Stimulated activated CD4-positive, alpha-beta T cell treated with anti-CD3 and anti-CD28 coated beads, Interleukin-12 subunit alpha, Interleukin-12 subunit beta, amount 100 ng/mL, for 24 hours (primary cell): Measurements from ENCODE around the gene OR2A25.
"Not testable (repeated sequence)": the region's sequence is repeated elsewhere in the genome, so short reads cannot be mapped to it uniquely, and the experiment has no call there.

Experiments used
- DNase-seq, 2 experiments: peaks; one replicate each; pipeline ENCODE4 v3.0.0-alpha.2; 2020; ENCODE audit warnings: low read depth in 2 of 2

OR2A25 gene, protein sequence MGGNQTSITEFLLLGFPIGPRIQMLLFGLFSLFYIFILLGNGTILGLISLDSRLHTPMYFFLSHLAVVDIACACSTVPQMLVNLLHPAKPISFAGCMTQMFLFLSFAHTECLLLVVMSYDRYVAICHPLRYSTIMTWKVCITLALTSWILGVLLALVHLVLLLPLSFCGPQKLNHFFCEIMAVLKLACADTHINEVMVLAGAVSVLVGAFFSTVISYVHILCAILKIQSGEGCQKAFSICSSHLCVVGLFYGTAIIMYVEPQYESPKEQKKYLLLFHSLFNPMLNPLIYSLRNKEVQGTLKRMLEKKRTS

DNA sequence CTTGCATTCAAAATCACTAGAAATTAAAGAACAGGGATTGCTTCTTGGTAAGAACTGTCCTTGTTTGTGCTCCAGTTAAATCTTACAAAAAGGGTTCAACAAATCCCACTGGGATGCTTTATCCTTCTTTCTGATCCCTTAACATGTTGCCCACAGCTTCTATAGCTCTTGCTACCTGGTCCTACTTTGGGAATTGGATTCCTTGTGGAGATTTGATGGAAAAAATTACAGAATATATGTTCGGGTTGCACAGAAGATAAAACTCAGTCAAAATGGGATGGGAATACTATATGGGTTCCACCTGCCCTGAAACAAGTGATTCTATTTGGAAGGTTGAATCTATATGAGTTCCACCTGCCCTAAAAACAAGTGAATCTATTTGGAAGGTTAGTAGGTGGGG is at the start of gene OR2A25:
TSS of gene OR2A25 (plus strand) at position 301 of the 400 bp plus-strand sequence. CDS start 4,409 bp downstream, outside the sequence.
- no peak for DNase-seq

DNA sequence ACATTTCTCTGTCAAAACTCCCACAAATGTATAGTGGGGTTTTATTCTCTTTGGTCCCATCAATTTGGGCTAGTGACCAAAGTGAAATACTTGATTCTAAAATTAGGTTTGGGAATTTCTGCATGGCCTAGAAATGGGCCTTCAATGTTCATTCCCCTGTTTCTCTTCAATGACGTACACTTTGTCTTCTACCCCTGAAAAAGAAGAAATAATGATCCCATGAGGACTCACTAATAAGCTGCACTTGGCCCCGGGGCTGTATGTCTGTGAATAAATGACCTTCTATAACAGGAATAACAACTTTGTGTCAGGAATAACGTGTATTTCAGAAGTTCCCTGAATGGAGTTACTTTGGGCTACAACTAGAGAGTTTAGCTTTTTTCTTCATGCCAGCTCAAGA is 49.3 kb upstream of the OR2A25 start:
- no peak for DNase-seq

DNA sequence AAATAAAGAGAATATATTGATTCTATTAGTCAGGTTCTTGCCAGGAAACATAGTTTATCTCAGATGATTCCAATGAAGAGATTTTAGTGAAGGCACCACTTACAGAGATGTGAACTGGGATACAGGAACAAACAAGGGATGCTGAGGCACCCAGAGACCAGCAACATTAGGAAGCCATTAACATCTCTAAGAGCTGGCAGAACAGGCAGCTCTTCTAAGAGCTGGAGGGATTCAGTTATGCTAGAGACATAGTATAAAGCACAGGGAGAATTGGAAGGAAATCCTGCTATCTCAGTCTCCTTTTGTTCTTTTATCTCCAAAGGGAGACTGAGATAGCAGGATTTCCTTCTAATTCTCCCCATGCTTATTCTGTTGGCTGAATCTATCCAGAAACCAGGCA is 47.4 kb upstream of the OR2A25 start:
- no peak for DNase-seq

GRCh38 chr7:144023171-144023827 is 46.3 kb upstream of the OR2A25 start:
- no peak for DNase-seq

DNA sequence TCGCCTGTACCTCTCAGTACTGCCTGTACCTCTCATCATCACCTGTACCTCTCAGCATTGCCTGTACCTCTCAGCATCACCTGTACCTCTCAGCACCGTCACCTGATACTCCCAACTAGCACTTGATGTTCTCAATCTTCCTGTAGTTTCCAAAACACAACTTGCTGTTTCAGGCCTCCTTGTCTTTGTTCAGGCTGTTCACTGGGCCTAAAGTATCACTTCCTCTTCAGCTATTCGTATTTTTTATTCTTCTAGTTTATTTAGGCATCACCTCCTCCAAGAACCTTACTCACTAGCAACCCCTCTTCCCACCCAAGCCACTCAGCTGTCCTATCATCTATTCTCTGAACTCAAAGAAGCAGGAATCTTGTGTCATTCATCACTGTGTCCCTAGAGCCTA is 45.4 kb upstream of the OR2A25 start:
- DNase-seq: no peak

GRCh38 chr7:144026203-144026883 is 43.3 kb upstream of the OR2A25 start:
- DNase-seq: no peak

- no peak for DNase-seq
These were observed 42.5 kb upstream of the OR2A25 start for GRCh38 chr7:144027070-144027469.

- DNase-seq: no peak
These were observed 41.6 kb upstream of the OR2A25 start for GRCh38 chr7:144027974-144028373.

GRCh38 chr7:144028547-144028946 is 41.1 kb upstream of the OR2A25 start:
- no peak for DNase-seq

- no peak for DNase-seq
These were observed 37.1 kb upstream of the OR2A25 start for GRCh38 chr7:144032516-144032915.

GRCh38 chr7:144032985-144033709 is 36.5 kb upstream of the OR2A25 start:
- no peak for DNase-seq

DNA sequence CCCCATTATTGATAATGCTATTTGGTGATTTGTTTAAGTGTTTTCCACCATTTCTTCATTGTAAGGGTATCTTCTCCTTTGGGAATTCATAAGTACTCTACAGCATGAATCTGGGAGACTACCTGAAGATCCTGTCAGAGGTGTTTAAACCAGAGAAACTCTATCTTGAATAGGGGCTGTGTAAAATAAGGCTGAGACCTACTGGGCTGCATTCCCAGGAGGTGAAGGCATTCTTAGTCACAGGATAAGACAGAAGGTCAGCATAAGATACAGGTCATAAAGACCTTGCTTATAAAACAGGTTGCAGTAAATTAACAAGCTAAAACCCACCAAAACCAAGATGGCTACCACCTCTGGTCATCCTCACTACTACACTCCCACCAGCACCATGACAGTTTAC is 34.2 kb upstream of the OR2A25 start:
- no peak for DNase-seq

GRCh38 chr7:144036302-144036885 is 33.2 kb upstream of the OR2A25 start:
- no peak for DNase-seq

DNA sequence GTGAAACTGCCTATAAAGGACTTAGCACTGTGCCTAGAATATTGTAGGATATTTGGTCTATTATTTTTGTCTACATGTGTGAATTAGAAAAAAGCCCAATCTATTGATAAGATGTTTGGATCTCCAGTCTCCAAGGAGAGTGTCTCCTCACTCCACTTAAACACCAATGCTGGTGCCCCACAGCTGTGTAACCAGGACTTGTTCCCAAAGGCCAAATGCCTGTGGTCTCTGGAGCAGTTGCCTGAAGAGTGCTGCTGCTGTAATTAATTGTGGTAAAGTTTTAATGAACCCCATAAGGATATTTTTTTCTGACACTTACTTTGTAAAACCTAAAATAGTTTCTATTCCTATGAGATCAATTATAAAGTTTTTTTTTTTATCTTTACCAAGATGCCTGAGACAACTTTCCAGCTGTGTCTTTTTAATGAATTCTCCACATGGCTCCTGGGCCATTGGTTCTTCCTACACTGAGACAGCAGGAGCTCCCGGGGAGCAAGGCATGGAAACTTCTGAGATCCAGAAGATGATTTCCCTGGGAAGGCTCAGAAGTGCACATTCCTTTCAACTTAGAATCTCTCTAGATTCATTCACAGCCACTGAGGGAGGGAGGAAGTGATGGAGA is 32.1 kb upstream of the OR2A25 start:
- no peak for DNase-seq

GRCh38 chr7:144038887-144039286 is 30.7 kb upstream of the OR2A25 start:
- DNase-seq: no peak

- DNase-seq: no peak
These were observed 21.0 kb upstream of the OR2A25 start, which contains the start of gene OR2A5 for GRCh38 chr7:144048648-144049047. TSS of gene OR2A5 (plus strand) at chr7:144048948. CDS start at chr7:144050402, 1,454 bp downstream.

GRCh38 chr7:144049491-144049890 is 20.1 kb upstream of the OR2A25 start:
- DNase-seq: no peak

DNA sequence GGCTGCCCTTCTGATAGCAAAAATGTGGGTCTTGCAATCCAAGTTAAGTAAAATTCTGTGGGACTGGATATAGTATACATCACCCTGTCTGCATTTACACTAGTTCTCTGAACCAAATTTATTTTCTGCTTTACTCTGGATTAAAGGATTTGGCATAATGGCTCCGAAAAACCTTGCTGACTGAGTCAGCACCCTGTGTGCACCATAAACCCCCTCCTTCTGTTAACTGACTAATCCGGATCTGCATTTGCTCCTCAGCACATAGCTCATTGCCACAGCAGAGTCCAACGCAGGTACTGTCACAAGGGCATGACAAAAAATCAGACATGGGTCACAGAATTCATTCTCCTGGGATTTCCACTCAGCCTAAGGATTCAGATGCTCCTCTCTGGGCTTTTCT is 19.5 kb upstream of the OR2A25 start:
- DNase-seq: no peak

GRCh38 chr7:144050884-144051283 is 18.7 kb upstream of the OR2A25 start:
- DNase-seq: not testable (repeated sequence)

- DNase-seq: no peak
These were observed 11.7 kb upstream of the OR2A25 start for GRCh38 chr7:144057954-144058353.

- no peak for DNase-seq
These were observed 5.9 kb upstream of the OR2A25 start for GRCh38 chr7:144063710-144064109.
